Psoas muscle (tissue), 8 donors: Measurements from ENCODE around the gene HS3ST2. TPM values are rescaled to one million over a fixed set of nuclear protein-coding genes. Genes with fewer than 3 reads are reported as not detected.

Source experiments
- ATAC-seq, 4 donors: fragments of 200-7000 bp; cut with Tn5 transposase; one replicate each; pipeline ENCODE4 v1.9.1; 2020; ENCODE audit warnings: moderate library complexity in 3 of 4, mild to moderate bottlenecking in 2 of 4
- DNase-seq, 2 donors: peaks; one replicate each; pipeline ENCODE4 v3.0.0-alpha.2; 2020
- H3K27ac ChIP-seq: fragments of 200-600 bp; one replicate; pipeline ENCODE4 v1.8.0; 2022
- H3K27me3 ChIP-seq, 3 donors: fragments of 200-600 bp in 1 of 3; one replicate each; pipeline versions ENCODE4 v1.6.1 to v1.8.0; 2013 to 2022; ENCODE audit warnings: low read length in 2 of 3, mild to moderate bottlenecking in 2 of 3, moderate library complexity in 1 of 3; ENCODE audit not compliant: insufficient read depth in 3 of 3
- H3K36me3 ChIP-seq, 2 donors: fragments of 200-600 bp in 1 of 2; one replicate each; pipeline versions ENCODE4 v1.6.1 to v1.8.0; 2013 to 2022; ENCODE audit warnings: low read depth in 1 of 2, mild to moderate bottlenecking in 1 of 2, moderate library complexity in 1 of 2; ENCODE audit not compliant: insufficient read depth in 1 of 2
- H3K4me1 ChIP-seq: fragments of 200-600 bp; one replicate; pipeline ENCODE4 v1.8.0; 2022
- H3K4me3 ChIP-seq: fragments of 200-600 bp; one replicate; pipeline ENCODE4 v1.8.0; 2022; ENCODE audit warnings: mild to moderate bottlenecking
- H3K9me3 ChIP-seq: fragments of 200-600 bp; one replicate; pipeline ENCODE4 v1.8.0; 2022
- WGBS, 3 donors: extraction: QIAGEN DNeasy Blood & Tissue Kit; methylation state at CpG; one replicate each; pipeline versions ENCODE4 v1.1.6 to v1.1.7; 2013; 5-methylcytosine and 5-hydroxymethylcytosine counted together
- intact Hi-C, 2 donors: fragments of 100-400 bp; cut with DNase I; formaldehyde crosslinking; loops; one replicate each; pipeline versions ENCODE4 v1.11.0 to v1.14.2; 2022
- polyA plus RNA-seq, 3 donors: library from polyadenylated mRNA; stranded (reverse); fragments of 200-250 nt; gene quantifications; one replicate each; pipeline ENCODE4 v1.2.3, GENCODE V29; 2013
- total RNA-seq, 4 donors: library from RNA; stranded (reverse); fragmentation: NEBNext Ultra II Directional in 2 of 4; extraction: Animal tissue kit (Norgen Biotek cat#: 25700) in 2 of 4; gene quantifications; one replicate each; pipeline versions ENCODE4 v1.2.1 to v1.2.4, GENCODE V29; 2021 to 2023
- TF ChIP-seq, protein P1 (sequence below): fragments of 200-600 bp; IDR thresholded peaks from one replicate; pipeline ENCODE4 v1.8.0; 2022; ENCODE audit warnings: antibody characterized with exemption
- donor health status: healthy with polysubstance abuse.
- donor health status: DM: no; HTN: no; CAD: no; lungs with moderate emphysema.
- donor health status: Bipolar disorder and iron deficiency.
- donor health status: healthy.
- donor health status: DM: yes; HTN: yes; CAD: no.
- donor health status: DM: no; HTN: no; CAD: no.
- donor health status: DM: no; HTN: no; CAD: no.
- donor health status: DM: yes; HTN: yes; CAD: no.

Gene HS3ST2
- total and polyA plus RNA-seq, 7 donors, result 0.05 to 1.6 (median 0.42) TPM; not detected in 1

DNA sequence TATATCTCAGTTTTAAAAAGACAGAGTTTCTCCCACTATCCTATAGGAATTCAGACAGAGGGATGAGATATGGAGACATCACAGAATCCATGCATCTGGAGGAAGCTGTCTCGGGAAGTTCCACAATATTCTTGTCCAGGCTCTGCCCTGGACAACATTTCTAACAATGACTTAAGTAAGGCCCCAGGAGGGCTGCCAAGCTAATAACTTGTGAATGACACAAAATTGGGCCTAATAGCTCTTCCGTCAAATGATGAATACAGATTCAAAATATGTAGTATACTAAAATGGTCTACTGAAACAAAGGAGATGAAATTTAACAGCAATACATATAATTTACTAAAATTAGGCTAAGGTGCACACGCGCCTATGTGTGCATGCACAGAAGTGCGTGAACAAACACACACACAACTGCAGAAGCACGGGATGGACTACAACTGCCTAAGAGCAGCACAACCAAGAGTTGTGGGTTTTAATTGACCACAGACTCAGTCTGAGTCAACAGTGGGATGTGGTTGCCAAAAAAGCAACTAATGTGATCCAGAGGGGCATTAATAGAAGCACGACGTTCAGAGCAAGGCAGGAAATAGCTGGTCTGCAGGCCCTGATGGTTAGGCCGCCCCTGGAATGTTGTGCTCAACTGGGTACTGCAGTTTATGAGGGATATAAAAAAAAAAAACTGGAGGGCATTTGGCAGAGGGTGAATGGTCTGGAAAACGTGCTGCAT lies 26.3 kb upstream of the HS3ST2 start:
- H3K9me3 ChIP-seq, result no peaks in the 10 kb centered on the region
- DNase-seq (no peak), ATAC-seq (no peak)
- 55 to 57% (median 57%) methylated on average over 10 of the region's 10 CpGs for WGBS, 3 donors
- no peaks in the 10 kb centered on the region for H3K4me1 ChIP-seq
- H3K36me3 ChIP-seq, result no peaks in the 10 kb centered on the region
- peaks cover 0 to 2% (median 0%) of the 10 kb centered on the region in 3 donors for H3K27me3 ChIP-seq
- H3K27ac ChIP-seq, result no peak overlapping the region
- H3K4me3 ChIP-seq, result no peak overlapping the region
- TF ChIP-seq, protein P1, sequence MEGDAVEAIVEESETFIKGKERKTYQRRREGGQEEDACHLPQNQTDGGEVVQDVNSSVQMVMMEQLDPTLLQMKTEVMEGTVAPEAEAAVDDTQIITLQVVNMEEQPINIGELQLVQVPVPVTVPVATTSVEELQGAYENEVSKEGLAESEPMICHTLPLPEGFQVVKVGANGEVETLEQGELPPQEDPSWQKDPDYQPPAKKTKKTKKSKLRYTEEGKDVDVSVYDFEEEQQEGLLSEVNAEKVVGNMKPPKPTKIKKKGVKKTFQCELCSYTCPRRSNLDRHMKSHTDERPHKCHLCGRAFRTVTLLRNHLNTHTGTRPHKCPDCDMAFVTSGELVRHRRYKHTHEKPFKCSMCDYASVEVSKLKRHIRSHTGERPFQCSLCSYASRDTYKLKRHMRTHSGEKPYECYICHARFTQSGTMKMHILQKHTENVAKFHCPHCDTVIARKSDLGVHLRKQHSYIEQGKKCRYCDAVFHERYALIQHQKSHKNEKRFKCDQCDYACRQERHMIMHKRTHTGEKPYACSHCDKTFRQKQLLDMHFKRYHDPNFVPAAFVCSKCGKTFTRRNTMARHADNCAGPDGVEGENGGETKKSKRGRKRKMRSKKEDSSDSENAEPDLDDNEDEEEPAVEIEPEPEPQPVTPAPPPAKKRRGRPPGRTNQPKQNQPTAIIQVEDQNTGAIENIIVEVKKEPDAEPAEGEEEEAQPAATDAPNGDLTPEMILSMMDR, result no peak
- intact Hi-C loops, result no loop called here

DNA sequence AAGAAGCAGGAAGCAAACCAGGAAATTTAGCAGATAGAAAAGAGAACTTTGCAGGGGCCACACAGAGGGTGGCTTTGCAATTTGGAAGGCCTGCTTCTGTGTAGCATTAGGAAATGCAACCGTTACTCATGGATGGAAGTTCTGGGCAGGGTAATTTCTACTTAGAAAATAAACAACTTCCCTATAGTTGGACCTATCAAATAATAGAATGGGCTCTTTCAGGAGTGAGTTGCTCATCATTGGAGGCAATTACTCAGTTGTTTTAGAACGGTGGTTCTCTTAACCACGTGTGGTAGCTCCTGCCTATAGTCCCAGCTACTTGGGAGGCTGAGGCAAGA lies 25.8 kb upstream of the HS3ST2 start:
- TF ChIP-seq, protein P1, result no peak
- intact Hi-C loops, result no loop called here

GRCh38 chr16:22789281-22789945 lies 24.5 kb upstream of the HS3ST2 start:
- WGBS, 3 donors, result 68 to 74% (median 68%) methylated on average over 9 of the region's 9 CpGs
- TF ChIP-seq, protein P1, result no peak
- H3K27ac ChIP-seq, result no peak overlapping the region

More for the DNA sequence above, 25.8 kb upstream of the HS3ST2 start:
- H3K4me3 ChIP-seq, result no peak overlapping the region
- H3K27ac ChIP-seq, result no peak overlapping the region
- no peaks in the 10 kb centered on the region for H3K9me3 ChIP-seq
- peaks cover 0 to 2% (median 0%) of the 10 kb centered on the region in 3 donors for H3K27me3 ChIP-seq
- no peaks in the 10 kb centered on the region for H3K4me1 ChIP-seq
- WGBS, 3 donors, result 37 to 48% (median 41%) methylated on average over 3 of the region's 3 CpGs
- ATAC-seq (no peak), DNase-seq (no peak)
- H3K36me3 ChIP-seq, result no peaks in the 10 kb centered on the region

GRCh38 chr16:22797551-22797950 lies 16.4 kb upstream of the HS3ST2 start:
- Histone ChIP-seq H3K4me1 (no peaks in the 10 kb centered on the region), H3K27ac (no peak overlapping the region), H3K9me3 (peaks cover 7% of the 10 kb centered on the region), H3K27me3 (no peaks in the 10 kb centered on the region), H3K36me3 (no peaks in the 10 kb centered on the region), H3K4me3 (no peak overlapping the region)
- intact Hi-C loops, result no loop called here
- TF ChIP-seq, protein P1, result no peak
- WGBS, 3 donors, result 91 to 96% (median 93%) methylated on average over 2 of the region's 2 CpGs
- ATAC-seq (no peak), DNase-seq (no peak)

More at GRCh38 chr16:22789281-22789945, 24.5 kb upstream of the HS3ST2 start:
- peaks cover 0 to 2% (median 0%) of the 10 kb centered on the region in 3 donors for H3K27me3 ChIP-seq
- no peaks in the 10 kb centered on the region for H3K4me1 ChIP-seq
- H3K4me3 ChIP-seq, result no peak overlapping the region
- peaks cover 5% of the 10 kb centered on the region for H3K9me3 ChIP-seq
- no peaks in the 10 kb centered on the region for H3K36me3 ChIP-seq
- intact Hi-C loops, result no loop called here
- ATAC-seq, result no peak
- no peak for DNase-seq
